ENCODE results near the gene RSPH9.
"Not testable (repeated sequence)": the region's sequence is repeated elsewhere in the genome, so short reads cannot be mapped to it uniquely, and the experiment has no call there.

DNA sequence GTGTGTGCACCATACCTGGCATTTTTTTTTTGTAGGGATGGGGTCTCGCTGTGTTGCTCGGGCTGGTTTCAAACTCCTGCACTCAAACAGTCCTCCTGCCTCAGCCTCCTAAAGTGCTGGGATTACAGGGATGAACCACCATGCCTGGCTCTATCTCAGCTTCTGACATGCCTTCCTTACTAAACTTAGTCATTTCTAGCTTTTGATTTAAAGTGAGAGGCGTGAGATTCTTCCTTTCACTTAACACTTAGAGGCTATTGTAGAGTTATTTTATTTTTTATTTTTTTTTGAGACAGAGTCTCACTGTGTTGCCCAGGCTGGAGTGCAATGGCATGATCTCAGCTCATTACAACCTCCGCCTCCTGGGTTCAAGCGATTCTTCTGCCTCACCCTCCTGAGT is 18.1 kb downstream of the RSPH9 start:
- TF ChIP-seq CTCF (IDR thresholded peaks at IDR 0.05; ENCODE audit: low read depth, low read length, poor library complexity, severe bottlenecking); EZH2phosphoT487 (IDR thresholded peaks at IDR 0.05; ENCODE audit: borderline replicate concordance, low read length): not testable (repeated sequence)

Measured in DOHH2 (cell line).